WI38 (cell line): Measurements from ENCODE around the gene COL5A1.

Experiments
- H3K4me3 ChIP-seq: 2 replicates; pipeline ENCODE4 v1.5.1; 2011; ENCODE audit warnings: low read depth, mild to moderate bottlenecking, control low read depth, low read length
- CTCF ChIP-seq: IDR thresholded peaks from 2 replicates; pipeline ENCODE4 v1.5.1; 2012; ENCODE audit warnings: low read depth, mild to moderate bottlenecking, control low read depth, low read length

COL5A1 gene

GRCh38 chr9:134733480-134734232 is 92.1 kb downstream of the COL5A1 start:
- no peak for TF ChIP-seq CTCF
- no peak overlapping the region for H3K4me3 ChIP-seq

- no peak overlapping the region for H3K4me3 ChIP-seq
- TF ChIP-seq CTCF: no peak
These were observed 92.7 kb downstream of the COL5A1 start for GRCh38 chr9:134734270-134734669.

GRCh38 chr9:134735441-134736175 is 94.0 kb downstream of the COL5A1 start:
- no peak for TF ChIP-seq CTCF
- H3K4me3 ChIP-seq: no peak overlapping the region

GRCh38 chr9:134736791-134737497 is 95.3 kb downstream of the COL5A1 start:
- H3K4me3 ChIP-seq: no peak overlapping the region
- no peak for TF ChIP-seq CTCF

GRCh38 chr9:134737842-134738580 is 96.4 kb downstream of the COL5A1 start:
- TF ChIP-seq CTCF: no peak
- H3K4me3 ChIP-seq: no peak overlapping the region

GRCh38 chr9:134738869-134739659 is 97.5 kb downstream of the COL5A1 start:
- TF ChIP-seq CTCF: peak; percentile 80
- H3K4me3 ChIP-seq: no peak overlapping the region
